Uterus (tissue), 4 donors: ENCODE results near the gene TLR6. TPM values are rescaled to one million over a fixed set of nuclear protein-coding genes. Genes with fewer than 3 reads are reported as not detected.

Source experiments
- DNase-seq, 2 donors: peaks; one replicate each; pipeline ENCODE4 v3.0.0-alpha.2; 2019 to 2020
- H3K27ac ChIP-seq, 2 donors: fragments of 200-600 bp; sonication (generic); 1 replicate in 1 of 2; 2 replicates in 1 of 2; pipeline ENCODE4 v1.5.1; 2016 to 2018
- H3K27me3 ChIP-seq, 2 donors: fragments of 200-600 bp; sonication (generic); one replicate each; pipeline ENCODE4 v1.5.1; 2018 to 2019; ENCODE audit warnings: control low read depth in 1 of 2
- H3K36me3 ChIP-seq, 2 donors: fragments of 200-600 bp; sonication (generic); one replicate each; pipeline ENCODE4 v1.5.1; 2019; ENCODE audit warnings: control low read depth in 1 of 2
- H3K4me1 ChIP-seq, 2 donors: fragments of 200-600 bp; sonication (generic); one replicate each; pipeline ENCODE4 v1.5.1; 2018 to 2019; ENCODE audit warnings: control low read depth in 1 of 2
- H3K4me3 ChIP-seq, 2 donors: fragments of 200-600 bp; sonication (generic); 1 replicate in 1 of 2; 2 replicates in 1 of 2; pipeline ENCODE4 v1.5.1; 2018 to 2019; ENCODE audit warnings: mild to moderate bottlenecking in 1 of 2
- H3K9me3 ChIP-seq, 2 donors: fragments of 200-600 bp; sonication (generic); one replicate each; pipeline ENCODE4 v1.5.1; 2019; ENCODE audit warnings: control low read depth in 1 of 2
- POLR2A ChIP-seq, 2 donors: fragments of 450-650 bp; IDR thresholded peaks; one replicate each; pipeline ENCODE4 v1.6.1; 2016; ENCODE audit warnings: antibody characterized with exemption in 2 of 2, mild to moderate bottlenecking in 1 of 2, moderate library complexity in 1 of 2
- intact Hi-C: fragments of 100-400 bp; cut with DNase I; formaldehyde crosslinking; loops from one replicate; pipeline ENCODE4 v1.15.1; 2023; ENCODE audit warnings: low total_unique reads
- total RNA-seq, 4 donors: library from RNA; depleted of rRNA in 3 of 4; stranded (reverse); fragments of >200 nt in 3 of 4; gene quantifications; one replicate each; pipeline versions ENCODE4 v1.1.0 to v1.2.4, GENCODE V29; 2014 to 2023
- TF ChIP-seq, protein P1 (sequence below), 4 experiments: fragments of 200-600 bp in 2 of 4; fragments of 450-650 bp in 2 of 4; sonication (generic) in 2 of 4; IDR thresholded peaks; one replicate each; pipeline ENCODE4 v1.5.1; 2016 to 2019; ENCODE audit warnings: antibody characterized with exemption in 4 of 4, mild to moderate bottlenecking in 2 of 4, moderate library complexity in 1 of 4
- donor health status: DM: yes; HTN: yes; CAD: no.

TLR6 gene
- total RNA-seq, 4 donors from 2014 or later = 1.5 to 10.0 (median 4.4) TPM

DNA sequence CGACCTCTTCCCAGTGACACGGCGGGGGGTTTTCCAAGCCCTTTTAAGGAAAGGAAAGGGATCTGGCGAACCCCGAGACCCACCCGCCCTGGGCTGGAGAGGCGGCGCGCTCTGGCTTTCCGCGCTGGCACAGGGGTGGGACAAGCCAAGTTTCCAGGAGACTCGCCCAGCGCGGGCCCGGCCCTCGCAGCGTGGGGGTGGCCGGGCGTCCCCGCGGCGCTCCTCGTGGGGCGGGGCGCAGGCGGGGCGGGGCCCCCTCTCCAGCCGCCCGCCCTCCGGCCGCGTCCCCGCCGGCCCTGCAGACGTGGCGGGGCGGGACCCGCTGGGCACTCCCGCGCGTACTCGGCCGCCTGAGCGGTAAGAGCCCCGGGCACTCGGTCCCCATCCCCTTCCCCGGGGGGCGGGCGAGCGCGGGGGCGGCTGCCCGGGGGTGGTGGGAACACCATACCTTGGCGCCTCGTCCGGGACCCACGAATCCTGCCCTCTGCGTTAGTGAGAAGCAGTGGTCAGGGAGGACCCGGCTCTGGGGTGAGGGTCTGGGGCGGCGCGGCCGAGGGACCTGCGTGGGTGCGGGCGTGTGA, 11.0 kb upstream of the TLR6 start, which contains the start of gene FAM114A1:
Gene FAM114A1 (plus strand): TSS at position 329 of the 581 bp plus-strand sequence. CDS start 10,273 bp downstream, outside the sequence.
- H3K4me1 ChIP-seq = peaks cover 3 to 4% of the 10 kb centered on the region in 2 donors
- intact Hi-C loops = no loop called here
- H3K27me3 ChIP-seq = no peaks in the 10 kb centered on the region
- DNase-seq = peak; percentile 78 to 83
- H3K4me3 ChIP-seq = peak within 1 kb of the TSS; percentile 87 to 98
- peak within 1 kb of the TSS; percentile 96 to 99 for H3K27ac ChIP-seq
- no peaks in the 10 kb centered on the region for H3K9me3 ChIP-seq
- peak; percentile 54 to 68 for TF ChIP-seq POLR2A (IDR thresholded peaks at IDR 0.05)
- TF ChIP-seq, protein P1, sequence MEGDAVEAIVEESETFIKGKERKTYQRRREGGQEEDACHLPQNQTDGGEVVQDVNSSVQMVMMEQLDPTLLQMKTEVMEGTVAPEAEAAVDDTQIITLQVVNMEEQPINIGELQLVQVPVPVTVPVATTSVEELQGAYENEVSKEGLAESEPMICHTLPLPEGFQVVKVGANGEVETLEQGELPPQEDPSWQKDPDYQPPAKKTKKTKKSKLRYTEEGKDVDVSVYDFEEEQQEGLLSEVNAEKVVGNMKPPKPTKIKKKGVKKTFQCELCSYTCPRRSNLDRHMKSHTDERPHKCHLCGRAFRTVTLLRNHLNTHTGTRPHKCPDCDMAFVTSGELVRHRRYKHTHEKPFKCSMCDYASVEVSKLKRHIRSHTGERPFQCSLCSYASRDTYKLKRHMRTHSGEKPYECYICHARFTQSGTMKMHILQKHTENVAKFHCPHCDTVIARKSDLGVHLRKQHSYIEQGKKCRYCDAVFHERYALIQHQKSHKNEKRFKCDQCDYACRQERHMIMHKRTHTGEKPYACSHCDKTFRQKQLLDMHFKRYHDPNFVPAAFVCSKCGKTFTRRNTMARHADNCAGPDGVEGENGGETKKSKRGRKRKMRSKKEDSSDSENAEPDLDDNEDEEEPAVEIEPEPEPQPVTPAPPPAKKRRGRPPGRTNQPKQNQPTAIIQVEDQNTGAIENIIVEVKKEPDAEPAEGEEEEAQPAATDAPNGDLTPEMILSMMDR (IDR thresholded peaks at IDR 0.05) = no peak
- no peaks in the 10 kb centered on the region for H3K36me3 ChIP-seq

GRCh38 chr4:38866973-38867477, 10.4 kb upstream of the TLR6 start:
- DNase-seq = no peak
- intact Hi-C loops = no loop called here
- Histone ChIP-seq H3K27me3 (no peaks in the 10 kb centered on the region), H3K4me1 (peaks cover 3 to 4% of the 10 kb centered on the region in 2 donors), H3K4me3 (peak overlapping the region; percentile 87 to 98), H3K9me3 (no peaks in the 10 kb centered on the region), H3K36me3 (no peaks in the 10 kb centered on the region), H3K27ac (peak overlapping the region; percentile 96 to 99)
- TF ChIP-seq POLR2A (IDR thresholded peaks at IDR 0.05) = no peak
- TF ChIP-seq, protein P1 (IDR thresholded peaks at IDR 0.05) = no peak

DNA sequence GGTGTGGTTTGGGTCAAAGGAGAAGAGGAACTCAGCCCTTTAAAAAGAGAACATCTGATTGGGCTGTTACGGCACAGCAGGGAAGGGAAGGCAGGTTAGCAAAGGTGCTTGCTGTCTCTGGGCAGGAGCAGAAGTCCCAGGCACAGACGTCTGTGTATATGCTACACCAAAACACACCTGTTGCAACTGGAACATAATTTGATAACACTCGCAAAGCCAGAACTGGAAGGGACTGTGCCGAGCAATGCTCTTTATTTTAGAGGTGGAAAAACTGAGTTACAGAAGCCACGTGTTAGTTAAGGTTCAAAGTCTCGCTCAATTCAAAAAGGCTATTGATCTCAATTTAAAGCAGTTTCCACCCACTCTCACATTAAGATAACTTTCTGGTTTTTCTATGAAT, 8.8 kb upstream of the TLR6 start:
- Histone ChIP-seq H3K27ac (no peak overlapping the region), H3K9me3 (no peaks in the 10 kb centered on the region), H3K36me3 (no peaks in the 10 kb centered on the region), H3K4me3 (no peak overlapping the region), H3K27me3 (no peaks in the 10 kb centered on the region), H3K4me1 (peaks cover 2 to 3% of the 10 kb centered on the region in 2 donors)
- intact Hi-C loops = no loop called here
- TF ChIP-seq POLR2A (IDR thresholded peaks at IDR 0.05) = no peak
- TF ChIP-seq, protein P1 (IDR thresholded peaks at IDR 0.05) = no peak
- no peak for DNase-seq

GRCh38 chr4:38861791-38862190, 5.2 kb upstream of the TLR6 start:
- H3K27ac ChIP-seq = no peak overlapping the region
- intact Hi-C loops = no loop called here
- H3K27me3 ChIP-seq = no peaks in the 10 kb centered on the region
- H3K4me3 ChIP-seq = no peak overlapping the region
- H3K36me3 ChIP-seq = no peaks in the 10 kb centered on the region
- peaks cover 0 to 6% of the 10 kb centered on the region in 2 donors for H3K4me1 ChIP-seq
- TF ChIP-seq, protein P1 (IDR thresholded peaks at IDR 0.05) = no peak
- no peak for TF ChIP-seq POLR2A (IDR thresholded peaks at IDR 0.05)
- no peaks in the 10 kb centered on the region for H3K9me3 ChIP-seq
- DNase-seq = no peak

DNA sequence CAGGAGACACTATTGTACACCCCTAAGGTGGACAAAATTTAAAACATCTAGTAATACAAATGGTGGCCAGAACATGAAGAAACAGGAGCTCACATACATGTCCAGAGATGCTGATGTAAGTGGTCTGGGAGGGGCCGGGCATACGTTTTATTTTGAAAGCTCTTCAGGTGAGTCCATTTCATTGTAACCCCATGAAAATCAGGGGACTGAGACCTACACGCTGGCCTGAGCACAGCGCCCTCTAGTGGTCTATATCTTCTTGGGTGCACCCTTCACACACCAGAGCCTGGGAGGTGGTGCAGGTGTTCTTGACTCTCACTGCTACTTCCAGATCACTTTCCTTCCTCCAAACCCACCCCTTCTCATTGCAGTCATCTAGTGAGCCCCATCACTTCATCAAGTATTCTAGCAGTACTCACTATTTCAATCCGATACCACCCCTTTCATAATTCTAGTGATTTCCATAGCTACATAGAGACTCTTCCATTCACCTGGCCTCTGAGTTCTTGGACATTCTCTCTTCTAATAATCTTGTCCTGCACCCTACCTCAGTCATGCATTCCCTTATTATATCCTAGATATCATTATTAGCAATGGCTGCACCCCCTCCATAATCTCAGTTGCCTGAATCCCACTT, 4.3 kb upstream of the TLR6 start:
- Histone ChIP-seq H3K9me3 (no peaks in the 10 kb centered on the region), H3K4me1 (peaks cover 0 to 6% of the 10 kb centered on the region in 2 donors), H3K27ac (no peak overlapping the region), H3K4me3 (no peak overlapping the region), H3K27me3 (no peaks in the 10 kb centered on the region), H3K36me3 (no peaks in the 10 kb centered on the region)
- TF ChIP-seq, protein P1 (IDR thresholded peaks at IDR 0.05) = peak in 2 of 4 experiments; percentile 21 to 31
- no peak for TF ChIP-seq POLR2A (IDR thresholded peaks at IDR 0.05)
- intact Hi-C loops = no loop called here
- DNase-seq = no peak
